Activated CD8-positive, alpha-beta memory T cell treated with anti-CD3 and anti-CD28 coated beads, Interleukin-2, amount 50 U/mL, for 24 hours (primary cell): ENCODE measurements around the gene TRIM60.
"Not testable (repeated sequence)": the region's sequence is repeated elsewhere in the genome, so short reads cannot be mapped to it uniquely, and the experiment has no call there.

ENCODE experiments used
- DNase-seq: peaks from one replicate; pipeline ENCODE4 v3.0.0-alpha.2; 2020; ENCODE audit errors: extremely low read depth

Gene TRIM60

GRCh38 chr4:165031436-165032211, at the start of gene TRIM60:
TRIM60 (plus strand) TSS chr4:165031999; CDS start chr4:165040073, 8,074 bp downstream.
- no peak for DNase-seq

DNA sequence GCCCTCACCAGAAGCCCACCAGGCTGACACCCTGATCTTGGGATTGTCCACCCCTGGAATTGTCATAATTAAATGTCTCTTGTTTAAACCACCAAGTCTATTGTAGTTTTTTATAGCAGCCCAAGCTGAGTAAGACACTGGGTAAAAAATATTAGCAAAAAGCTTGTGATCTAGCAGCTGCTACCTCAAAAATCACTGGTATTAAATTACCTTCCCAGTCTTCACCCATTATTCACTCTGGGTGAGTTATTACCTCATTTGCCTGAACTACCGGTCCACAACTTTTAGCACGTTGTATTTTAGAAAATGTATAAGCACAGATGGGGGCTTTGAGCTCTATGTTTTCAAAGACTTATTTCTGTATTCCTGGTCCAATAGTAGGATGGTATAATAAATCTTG, 42.3 kb upstream of the TRIM60 start:
- no peak for DNase-seq

- DNase-seq, result not testable (repeated sequence)
These were observed 41.0 kb upstream of the TRIM60 start for GRCh38 chr4:164990786-164991185.

DNA sequence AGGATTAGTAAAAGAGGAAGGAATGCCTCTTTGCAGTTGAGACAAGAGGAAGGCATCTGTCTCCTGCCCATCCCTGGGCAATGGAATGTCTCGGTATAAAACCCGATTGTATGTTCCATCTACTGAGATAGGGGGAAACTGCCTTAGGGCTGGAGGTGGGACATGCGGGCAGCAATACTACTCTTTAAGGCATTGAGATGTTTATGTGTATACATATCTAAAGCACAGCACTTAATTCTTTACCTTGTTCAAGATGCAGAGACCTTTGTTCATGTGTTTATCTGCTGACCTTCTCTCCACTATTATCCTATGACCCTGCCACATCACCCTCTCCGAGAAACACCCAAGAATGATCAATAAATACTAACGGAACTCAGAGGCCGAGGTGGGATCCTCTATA, 35.7 kb upstream of the TRIM60 start:
- not testable (repeated sequence) for DNase-seq

DNA sequence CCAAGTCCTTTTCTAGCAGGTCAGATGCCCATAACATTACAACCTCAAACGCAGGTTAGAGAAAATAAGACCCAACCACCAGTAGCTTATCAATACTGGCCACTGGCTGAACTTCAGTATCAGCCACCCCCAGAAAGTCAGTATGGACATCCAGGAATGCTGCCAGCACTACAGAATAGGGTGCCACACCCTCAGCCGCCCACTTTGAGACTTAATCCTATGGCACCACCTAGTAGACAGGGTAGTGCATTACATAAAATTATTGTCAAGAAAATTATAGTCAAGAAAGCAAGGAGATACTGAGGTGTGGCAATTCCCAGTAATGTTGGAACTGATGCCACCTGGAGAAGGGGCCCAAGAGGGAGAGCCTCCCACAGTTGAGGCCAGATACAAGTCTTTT, 34.5 kb upstream of the TRIM60 start:
- no peak for DNase-seq

DNA sequence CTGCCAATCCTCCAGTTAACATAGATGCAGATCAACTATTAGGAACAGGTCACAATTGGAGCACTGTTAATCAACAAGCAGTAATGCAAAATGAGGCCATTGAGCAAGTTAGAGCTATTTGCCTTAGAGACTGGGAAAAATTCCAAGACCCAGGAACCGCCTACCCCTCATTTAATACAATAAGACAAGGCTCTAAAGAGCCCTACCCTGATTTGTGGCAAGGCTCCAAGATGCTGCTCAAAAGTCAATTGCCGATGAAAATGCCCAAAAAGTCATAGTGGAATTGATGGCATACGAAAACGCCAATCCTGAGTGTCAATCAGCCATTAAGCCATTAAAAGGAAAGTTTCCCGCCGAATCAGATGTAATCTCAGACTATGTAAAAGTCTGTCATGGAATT, 33.9 kb upstream of the TRIM60 start:
- no peak for DNase-seq

GRCh38 chr4:164998526-164999080, 33.2 kb upstream of the TRIM60 start:
- not testable (repeated sequence) for DNase-seq

GRCh38 chr4:165001957-165002356, 29.8 kb upstream of the TRIM60 start:
- not testable (repeated sequence) for DNase-seq

DNA sequence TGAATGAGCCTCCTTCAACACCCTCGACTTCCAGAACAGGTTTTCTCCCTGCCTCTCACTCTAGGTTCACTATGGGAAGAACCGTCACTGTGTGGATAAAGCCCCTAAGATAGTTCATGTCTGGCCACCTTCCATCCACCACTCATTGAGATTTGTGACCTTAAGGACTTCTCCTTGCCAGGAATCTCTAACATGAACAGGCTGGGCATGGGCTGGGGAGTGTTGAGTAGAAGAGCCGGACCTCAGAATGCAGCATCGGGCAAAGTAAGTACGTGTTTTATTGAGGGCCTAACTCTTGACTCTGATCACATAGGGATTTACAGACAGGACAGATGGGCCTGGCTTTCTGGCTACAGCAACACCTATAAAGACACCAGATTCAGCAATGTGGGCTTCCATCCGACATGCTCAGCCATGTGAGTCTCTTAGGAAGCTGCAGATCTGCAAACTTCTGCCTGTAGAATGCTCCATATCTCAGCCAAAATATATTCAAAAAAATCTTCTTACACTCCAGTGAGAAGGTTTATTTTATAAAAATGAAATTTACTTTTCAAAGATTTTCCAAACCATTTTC, 26.4 kb upstream of the TRIM60 start:
- DNase-seq, result no peak

- DNase-seq, result no peak
These were observed 25.3 kb upstream of the TRIM60 start for GRCh38 chr4:165006456-165006855.

DNA sequence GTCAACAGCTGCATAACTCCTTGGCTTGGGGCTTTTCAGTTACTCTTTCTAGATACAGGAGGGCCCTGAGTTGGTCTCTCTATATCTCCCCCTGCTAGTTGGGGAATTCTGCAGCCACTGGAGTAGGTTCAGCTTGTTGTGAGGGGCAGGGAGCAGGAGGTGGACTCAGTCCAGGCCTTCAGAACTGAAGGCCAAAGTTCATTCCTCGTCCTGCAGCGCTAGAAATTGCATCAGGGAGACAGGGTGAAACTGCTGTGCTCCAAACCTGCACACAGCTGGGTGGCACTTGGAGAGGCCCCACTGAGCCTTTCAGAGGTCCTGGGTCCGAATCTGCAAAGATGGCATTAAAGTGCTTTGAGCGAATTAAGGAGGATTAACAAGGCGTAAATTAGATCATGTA, 24.9 kb upstream of the TRIM60 start:
- DNase-seq, result no peak

DNA sequence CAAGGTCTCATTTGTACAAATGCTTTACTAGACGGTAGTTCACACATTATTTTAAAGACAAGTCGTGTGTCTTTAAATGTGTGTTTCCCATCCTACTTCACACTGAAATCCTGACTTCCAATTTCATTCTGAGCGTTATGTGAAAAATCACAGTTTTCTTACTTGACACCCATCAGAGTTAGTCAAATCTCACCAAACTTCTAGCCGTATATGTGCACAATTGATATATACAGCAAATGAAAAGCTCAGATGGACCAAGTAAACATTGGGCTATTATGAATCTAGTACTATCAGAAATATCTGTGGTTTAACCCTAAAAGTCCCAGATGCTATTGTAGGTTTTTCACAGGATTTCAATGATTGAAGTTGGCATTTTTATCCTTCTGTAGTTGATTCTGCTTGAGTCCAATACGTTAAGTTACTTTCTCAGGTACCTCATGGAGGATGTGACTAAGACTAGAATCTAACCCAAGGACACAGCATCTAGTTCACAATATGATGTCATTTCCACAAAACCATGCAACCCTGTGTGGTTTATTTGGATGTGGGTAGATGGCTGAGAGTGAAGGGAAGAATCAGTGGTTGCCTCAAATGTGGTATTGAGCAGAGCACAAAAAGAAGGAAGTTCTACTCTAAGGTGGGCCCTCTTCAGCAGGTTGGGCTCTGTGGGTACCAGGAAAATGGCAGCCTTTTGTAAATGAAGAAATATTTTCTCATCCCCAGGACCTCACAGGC, 22.1 kb upstream of the TRIM60 start:
- no peak for DNase-seq

- no peak for DNase-seq
These were observed 21.3 kb upstream of the TRIM60 start for GRCh38 chr4:165010487-165010886.

GRCh38 chr4:165010991-165011390, 20.8 kb upstream of the TRIM60 start:
- DNase-seq, result no peak

GRCh38 chr4:165011403-165011802, 20.4 kb upstream of the TRIM60 start:
- no peak for DNase-seq

DNA sequence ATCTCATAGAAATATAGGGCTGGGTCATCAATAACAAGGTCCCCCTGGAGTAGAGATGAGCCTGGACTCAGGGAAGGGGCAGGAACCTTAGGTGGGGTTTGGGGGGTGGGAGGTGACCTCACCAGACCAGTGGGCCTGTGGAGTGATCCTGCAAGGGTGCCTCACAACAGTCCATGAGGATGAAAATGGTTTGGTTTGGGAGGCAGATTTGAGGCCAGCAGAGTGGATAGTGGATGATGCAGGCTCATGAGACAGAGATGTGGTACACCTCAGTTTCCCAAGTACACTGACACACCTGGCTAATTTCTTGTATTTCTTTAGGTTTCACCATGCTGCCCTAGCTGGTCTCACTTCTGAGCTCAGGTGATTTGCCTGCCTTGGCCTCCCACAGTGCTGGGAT, 18.1 kb upstream of the TRIM60 start:
- no peak for DNase-seq

DNA sequence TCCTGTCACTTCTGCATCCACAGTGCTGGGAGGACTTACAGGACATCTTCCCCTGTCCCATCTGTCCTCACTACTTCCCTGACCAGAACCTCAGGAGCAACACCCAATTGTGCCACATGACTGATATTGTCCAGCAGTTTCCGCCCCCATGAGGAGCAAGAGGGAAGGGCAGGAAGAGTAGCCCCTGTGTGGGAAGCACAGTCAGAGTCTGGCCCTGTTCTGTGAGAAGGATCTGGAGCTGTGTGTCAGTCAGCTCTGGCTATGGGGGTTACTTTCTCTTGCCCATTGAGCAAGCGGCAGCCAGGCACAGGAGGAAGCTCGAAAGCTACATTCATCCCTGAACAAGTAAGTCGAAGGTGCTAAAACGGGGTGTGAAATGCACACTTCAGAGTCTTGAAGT, 14.8 kb upstream of the TRIM60 start:
- DNase-seq, result no peak

DNA sequence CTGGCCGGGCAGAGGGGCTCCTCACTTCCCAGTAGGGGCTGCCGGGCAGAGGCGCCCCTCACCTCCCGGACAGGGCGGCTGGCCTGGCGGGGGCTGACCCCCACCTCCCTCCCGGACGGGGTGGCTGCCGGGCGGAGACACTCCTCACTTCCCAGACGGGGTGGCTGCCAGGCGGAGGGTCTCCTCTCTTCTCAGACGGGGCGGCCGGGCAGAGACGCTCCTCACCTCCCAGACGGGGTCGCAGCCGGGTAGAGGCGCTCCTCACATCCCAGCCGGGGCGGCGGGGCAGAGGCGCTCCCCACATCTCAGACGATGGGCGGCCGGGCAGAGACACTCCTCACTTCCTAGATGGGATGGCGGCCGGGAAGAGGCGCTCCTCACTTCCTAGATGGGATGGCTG, 11.8 kb upstream of the TRIM60 start:
- DNase-seq, result not testable (repeated sequence)

DNA sequence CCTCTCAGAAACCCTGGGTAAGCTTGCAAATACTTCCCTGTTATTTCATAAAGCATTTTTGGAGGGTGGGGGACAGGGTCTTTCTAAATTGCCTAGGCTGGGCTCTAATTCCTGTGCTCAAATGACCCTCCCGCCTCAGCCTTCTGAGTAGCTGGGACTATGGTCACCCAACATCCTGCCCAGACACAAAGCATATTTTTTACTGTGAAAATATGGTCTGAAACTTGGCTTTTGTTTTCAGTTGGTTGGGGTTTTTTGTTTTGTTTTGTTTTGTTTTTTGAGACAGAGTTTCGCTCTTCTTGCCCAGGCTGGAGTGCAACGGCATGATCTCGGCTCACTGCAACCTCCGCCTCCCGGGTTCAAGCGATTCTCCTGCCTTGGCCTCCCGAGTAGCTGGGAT, 6.0 kb upstream of the TRIM60 start:
- not testable (repeated sequence) for DNase-seq

- DNase-seq, result no peak
These were observed 3.9 kb upstream of the TRIM60 start for GRCh38 chr4:165027762-165028402.

GRCh38 chr4:165048170-165048569, 16.4 kb downstream of the TRIM60 start:
- no peak for DNase-seq

DNA sequence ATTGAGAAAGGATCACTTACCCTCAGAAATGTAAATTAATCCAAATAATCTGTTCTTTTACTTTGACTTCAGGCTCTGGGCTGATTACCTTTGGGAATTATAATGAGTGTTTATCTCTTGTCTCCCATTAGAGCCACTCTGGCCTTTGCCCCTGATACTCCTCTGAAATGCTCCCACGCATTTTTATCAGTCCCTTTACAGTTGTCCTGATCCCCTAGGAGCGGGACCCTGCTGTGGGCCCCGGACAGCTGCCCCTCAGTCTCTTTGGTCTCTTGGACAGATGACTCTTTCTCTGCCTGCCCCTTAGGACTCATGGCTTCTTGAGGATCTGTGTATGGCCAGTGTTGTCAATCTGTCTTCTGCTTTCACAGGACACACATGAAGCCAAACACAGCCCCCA, 20.8 kb downstream of the TRIM60 start:
- no peak for DNase-seq
